ENCODE results near the gene KCNAB1.

KCNAB1 gene

DNA sequence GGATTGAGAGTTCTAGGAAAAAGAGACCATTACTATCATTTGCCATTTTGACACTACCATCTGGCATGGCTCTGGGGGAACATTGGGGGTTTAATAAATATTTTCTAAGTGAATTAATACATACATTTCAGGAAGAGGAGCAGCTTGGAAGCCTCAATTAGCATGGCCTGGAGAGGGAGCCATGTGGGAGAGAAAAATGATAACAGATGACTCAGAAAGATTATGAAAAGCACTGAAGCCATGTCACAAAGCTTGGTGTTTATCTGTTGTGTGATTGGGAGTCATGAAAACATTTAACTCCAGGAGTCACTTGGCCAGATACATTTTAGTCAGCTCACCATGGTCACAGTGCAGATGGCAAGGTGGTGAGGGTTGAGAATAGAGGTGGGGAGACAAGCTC, 313.5 kb downstream of the KCNAB1 start:
- DNase-seq (ENCODE audit: low read depth, low spot score): no peak

DNA sequence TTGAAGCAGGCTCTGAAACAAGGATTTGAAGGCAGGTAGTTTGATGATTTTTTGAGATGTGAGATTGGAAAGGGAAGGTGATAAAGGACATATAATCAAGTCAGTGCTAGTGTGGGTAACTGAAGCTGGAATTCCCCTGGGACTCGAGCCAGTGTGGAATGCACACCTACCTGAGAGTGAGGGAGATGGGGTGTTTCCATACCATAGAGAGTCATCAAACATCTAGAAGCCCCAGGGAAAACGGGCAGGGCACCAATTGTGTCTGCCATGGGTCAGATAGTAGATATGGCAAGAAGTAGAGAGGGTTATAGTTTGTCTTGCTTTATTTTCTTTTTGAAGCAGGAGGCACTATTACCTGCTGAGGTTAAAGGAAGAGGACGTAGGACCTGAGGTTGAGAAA, 314.5 kb downstream of the KCNAB1 start:
- no peak for DNase-seq (ENCODE audit: low read depth, low spot score)

More for the DNA sequence above, 313.5 kb downstream of the KCNAB1 start:
- no peaks in the 10 kb centered on the region for H3K4me1 ChIP-seq (ENCODE audit: control insufficient read depth, insufficient read depth, low read length)
- no peaks in the 10 kb centered on the region for H3K36me3 ChIP-seq (ENCODE audit: control insufficient read depth, insufficient read depth, low read length)
- no peak overlapping the region for H3K27ac ChIP-seq (ENCODE audit: low read length)
- H3K9me3 ChIP-seq (ENCODE audit: control insufficient read depth, insufficient read depth, low read length): no peaks in the 10 kb centered on the region
- H3K4me3 ChIP-seq (ENCODE audit: low read length): no peak overlapping the region
- H3K27me3 ChIP-seq (ENCODE audit: control insufficient read depth, insufficient read depth, low read length): no peaks in the 10 kb centered on the region

DNA sequence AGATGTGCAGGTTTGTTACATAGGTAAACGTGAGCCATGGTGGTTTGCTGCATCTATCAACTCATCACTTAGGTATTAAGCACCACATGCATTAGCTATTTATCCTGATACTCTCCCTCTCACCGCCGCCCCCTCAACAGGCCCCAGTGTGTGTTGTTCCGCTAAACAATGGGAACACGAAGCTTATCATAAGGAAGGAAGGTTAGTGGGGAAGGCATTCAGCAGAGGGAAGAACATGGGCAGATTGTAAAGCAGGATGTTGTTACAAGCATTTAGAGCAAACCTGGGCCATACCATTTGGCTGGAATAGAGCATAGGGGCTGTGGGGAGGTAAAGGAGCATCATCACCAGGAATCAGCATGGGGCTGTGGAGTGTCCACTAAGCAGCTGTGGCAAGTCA, 322.7 kb downstream of the KCNAB1 start:
- Histone ChIP-seq H3K27me3 (ENCODE audit: control insufficient read depth, insufficient read depth, low read length) (no peaks in the 10 kb centered on the region), H3K27ac (ENCODE audit: low read length) (no peak overlapping the region), H3K9me3 (ENCODE audit: control insufficient read depth, insufficient read depth, low read length) (no peaks in the 10 kb centered on the region), H3K4me1 (ENCODE audit: control insufficient read depth, insufficient read depth, low read length) (no peaks in the 10 kb centered on the region), H3K4me3 (ENCODE audit: low read length) (no peak overlapping the region), H3K36me3 (ENCODE audit: control insufficient read depth, insufficient read depth, low read length) (no peaks in the 10 kb centered on the region)
- WGBS (ENCODE audit: insufficient coverage, insufficient read length): no CpG with 5 or more reads among the region's 5 CpGs
- DNase-seq (ENCODE audit: low read depth, low spot score): no peak

More for the DNA sequence above, 314.5 kb downstream of the KCNAB1 start:
- no peaks in the 10 kb centered on the region for H3K9me3 ChIP-seq (ENCODE audit: control insufficient read depth, insufficient read depth, low read length)
- no CpG with 5 or more reads among the region's 3 CpGs for WGBS (ENCODE audit: insufficient coverage, insufficient read length)
- H3K36me3 ChIP-seq (ENCODE audit: control insufficient read depth, insufficient read depth, low read length): no peaks in the 10 kb centered on the region
- H3K4me1 ChIP-seq (ENCODE audit: control insufficient read depth, insufficient read depth, low read length): no peaks in the 10 kb centered on the region
- H3K27ac ChIP-seq (ENCODE audit: low read length): no peak overlapping the region
- no peak overlapping the region for H3K4me3 ChIP-seq (ENCODE audit: low read length)
- H3K27me3 ChIP-seq (ENCODE audit: control insufficient read depth, insufficient read depth, low read length): no peaks in the 10 kb centered on the region

DNA sequence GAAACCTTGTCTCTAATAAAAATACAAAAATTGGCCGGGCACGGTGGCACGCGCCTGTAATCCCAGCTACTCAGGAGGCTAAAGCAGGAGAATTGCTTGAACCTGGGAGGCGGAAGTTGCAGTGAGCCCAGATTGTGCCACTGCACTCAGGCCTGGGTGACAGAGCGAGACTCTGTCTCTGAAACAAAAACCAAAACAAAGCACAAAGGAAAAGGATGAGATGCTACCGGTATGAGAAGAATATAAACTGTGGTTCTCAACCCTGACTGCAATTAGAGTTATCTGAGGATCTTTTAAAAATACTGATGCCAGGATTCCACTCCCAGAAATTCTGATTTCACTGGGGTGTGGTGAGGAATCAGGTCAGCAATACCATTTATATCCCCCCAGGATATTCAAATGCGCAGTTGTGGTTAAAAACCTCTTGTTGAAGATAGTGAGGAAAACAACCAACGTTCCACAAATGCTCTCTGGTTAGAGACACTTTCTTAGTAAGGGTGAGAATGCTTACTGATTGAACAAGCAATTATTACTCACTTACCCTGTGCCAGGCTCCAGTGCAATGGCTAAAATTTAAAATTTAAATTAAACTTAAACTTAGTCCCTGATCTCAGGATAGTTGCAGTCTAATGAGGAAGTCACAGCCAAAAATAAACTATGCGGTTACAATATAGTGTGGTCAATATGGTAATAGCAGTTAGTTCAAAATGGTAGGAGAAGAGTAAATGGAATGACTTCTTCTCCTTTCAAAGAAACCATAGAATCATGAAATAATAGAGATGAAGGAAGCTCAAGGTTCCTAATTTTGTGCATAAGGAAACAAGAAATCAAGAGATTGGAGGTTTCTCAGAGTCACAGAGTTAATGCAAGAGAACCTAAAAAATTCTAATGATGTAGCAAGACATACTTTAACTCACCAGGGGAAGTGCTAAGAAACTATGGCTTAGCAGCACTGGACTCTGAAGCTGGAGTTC, 325.0 kb downstream of the KCNAB1 start:
- no peaks in the 10 kb centered on the region for H3K36me3 ChIP-seq (ENCODE audit: control insufficient read depth, insufficient read depth, low read length)
- no peak overlapping the region for H3K4me3 ChIP-seq (ENCODE audit: low read length)
- H3K9me3 ChIP-seq (ENCODE audit: control insufficient read depth, insufficient read depth, low read length): no peaks in the 10 kb centered on the region
- no peaks in the 10 kb centered on the region for H3K4me1 ChIP-seq (ENCODE audit: control insufficient read depth, insufficient read depth, low read length)
- no CpG with 5 or more reads among the region's 10 CpGs for WGBS (ENCODE audit: insufficient coverage, insufficient read length)
- H3K27me3 ChIP-seq (ENCODE audit: control insufficient read depth, insufficient read depth, low read length): no peaks in the 10 kb centered on the region
- no peak overlapping the region for H3K27ac ChIP-seq (ENCODE audit: low read length)
- DNase-seq (ENCODE audit: low read depth, low spot score): no peak

DNA sequence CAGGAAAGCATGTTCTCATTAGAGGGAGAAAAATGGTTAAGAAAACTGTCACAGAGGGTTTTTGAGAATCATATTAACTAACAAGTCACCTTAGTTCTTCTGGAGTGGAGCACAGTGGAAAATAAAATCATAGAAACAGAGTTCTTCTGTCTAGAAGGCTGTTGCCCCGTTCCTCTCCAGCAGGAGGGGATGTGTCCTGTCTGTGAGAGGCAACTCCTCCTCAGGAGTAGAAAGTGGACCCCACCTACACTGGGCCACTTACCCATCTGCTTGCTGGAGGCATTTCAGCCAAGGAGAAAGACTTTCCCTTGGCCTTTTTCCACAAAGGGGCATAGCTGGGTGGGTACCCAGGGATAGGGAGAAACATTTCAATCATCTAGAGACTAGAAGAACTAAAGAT, 327.9 kb downstream of the KCNAB1 start:
- no CpG with 5 or more reads among the region's 1 CpG for WGBS (ENCODE audit: insufficient coverage, insufficient read length)
- no peak for DNase-seq (ENCODE audit: low read depth, low spot score)
- Histone ChIP-seq H3K9me3 (ENCODE audit: control insufficient read depth, insufficient read depth, low read length) (no peaks in the 10 kb centered on the region), H3K27ac (ENCODE audit: low read length) (no peak overlapping the region), H3K4me3 (ENCODE audit: low read length) (no peak overlapping the region), H3K27me3 (ENCODE audit: control insufficient read depth, insufficient read depth, low read length) (no peaks in the 10 kb centered on the region), H3K4me1 (ENCODE audit: control insufficient read depth, insufficient read depth, low read length) (no peaks in the 10 kb centered on the region), H3K36me3 (ENCODE audit: control insufficient read depth, insufficient read depth, low read length) (no peaks in the 10 kb centered on the region)

DNA sequence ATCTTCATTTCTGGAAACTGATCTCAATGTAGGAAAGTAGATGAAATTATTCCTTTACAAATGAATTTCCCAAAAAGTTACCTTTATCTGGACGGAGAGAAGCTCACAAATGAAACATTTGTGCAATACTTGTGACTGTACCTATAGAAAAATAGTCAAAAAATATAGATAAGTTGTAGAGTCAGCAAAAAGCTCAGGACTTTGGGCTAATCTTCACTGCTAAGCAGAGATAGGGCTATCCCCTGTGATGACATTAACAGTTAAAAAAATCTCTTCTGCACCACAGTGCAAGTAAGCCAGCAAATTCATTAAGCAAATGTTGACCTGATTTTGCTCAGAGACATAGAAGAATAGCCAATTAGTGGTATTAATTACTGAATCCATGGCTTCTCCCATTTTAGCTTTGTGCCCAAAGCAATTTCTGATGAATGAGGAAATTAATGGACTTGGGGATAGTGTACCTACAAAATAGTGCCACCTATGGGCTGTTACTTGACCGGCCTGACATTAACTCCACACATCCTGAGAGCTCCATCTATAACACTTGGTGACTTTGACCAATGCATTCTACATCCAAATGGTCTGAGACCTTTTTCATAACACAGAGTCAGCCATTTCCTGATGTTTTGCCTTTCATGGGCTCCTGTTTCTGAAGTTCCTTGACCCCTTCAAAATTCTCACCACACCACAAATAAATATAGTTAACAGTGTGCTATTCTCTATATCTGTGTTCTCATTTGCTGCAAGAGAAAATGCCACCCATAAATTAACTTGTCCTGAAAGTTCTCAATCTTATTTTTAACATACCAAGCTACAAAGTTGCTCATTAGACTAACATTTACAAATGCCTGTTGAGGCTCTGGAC, 329.6 kb downstream of the KCNAB1 start:
- H3K4me1 ChIP-seq (ENCODE audit: control insufficient read depth, insufficient read depth, low read length): no peaks in the 10 kb centered on the region; the same call in 1 of the 2 replicates
- no CpG with 5 or more reads among the region's 2 CpGs for WGBS (ENCODE audit: insufficient coverage, insufficient read length)
- H3K4me3 ChIP-seq (ENCODE audit: low read length): no peak overlapping the region
- H3K9me3 ChIP-seq (ENCODE audit: control insufficient read depth, insufficient read depth, low read length): no peaks in the 10 kb centered on the region
- no peak for DNase-seq (ENCODE audit: low read depth, low spot score)
- no peaks in the 10 kb centered on the region for H3K27me3 ChIP-seq (ENCODE audit: control insufficient read depth, insufficient read depth, low read length)
- H3K27ac ChIP-seq (ENCODE audit: low read length): no peak overlapping the region
- no peaks in the 10 kb centered on the region for H3K36me3 ChIP-seq (ENCODE audit: control insufficient read depth, insufficient read depth, low read length)

DNA sequence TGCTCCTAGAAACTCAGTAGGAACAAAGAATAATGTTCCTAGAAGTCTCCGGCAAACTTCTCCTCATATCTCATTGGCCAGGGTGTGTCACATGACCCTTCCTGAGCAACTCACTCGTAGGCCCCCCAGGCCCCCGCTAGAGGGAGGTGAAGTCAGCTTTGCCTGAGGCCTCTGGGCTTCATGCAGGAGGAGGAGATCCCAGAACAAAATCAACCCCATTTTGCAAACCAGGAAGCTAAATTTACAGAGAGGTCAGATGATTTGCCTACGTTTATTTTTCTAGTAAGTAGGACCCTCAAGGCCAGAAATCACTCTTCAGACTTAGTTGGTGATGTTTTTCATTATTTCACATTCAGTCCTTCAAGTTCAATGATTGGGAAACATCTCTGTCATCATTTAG, 335.5 kb downstream of the KCNAB1 start:
- Histone ChIP-seq H3K36me3 (ENCODE audit: control insufficient read depth, insufficient read depth, low read length) (no peaks in the 10 kb centered on the region), H3K4me1 (ENCODE audit: control insufficient read depth, insufficient read depth, low read length) (peaks cover 4% of the 10 kb centered on the region), H3K4me3 (ENCODE audit: low read length) (no peak overlapping the region), H3K27ac (ENCODE audit: low read length) (no peak overlapping the region), H3K9me3 (ENCODE audit: control insufficient read depth, insufficient read depth, low read length) (no peaks in the 10 kb centered on the region), H3K27me3 (ENCODE audit: control insufficient read depth, insufficient read depth, low read length) (no peaks in the 10 kb centered on the region)
- DNase-seq (ENCODE audit: low read depth, low spot score): no peak
- WGBS (ENCODE audit: insufficient coverage, insufficient read length): no CpG with 5 or more reads among the region's 4 CpGs

DNA sequence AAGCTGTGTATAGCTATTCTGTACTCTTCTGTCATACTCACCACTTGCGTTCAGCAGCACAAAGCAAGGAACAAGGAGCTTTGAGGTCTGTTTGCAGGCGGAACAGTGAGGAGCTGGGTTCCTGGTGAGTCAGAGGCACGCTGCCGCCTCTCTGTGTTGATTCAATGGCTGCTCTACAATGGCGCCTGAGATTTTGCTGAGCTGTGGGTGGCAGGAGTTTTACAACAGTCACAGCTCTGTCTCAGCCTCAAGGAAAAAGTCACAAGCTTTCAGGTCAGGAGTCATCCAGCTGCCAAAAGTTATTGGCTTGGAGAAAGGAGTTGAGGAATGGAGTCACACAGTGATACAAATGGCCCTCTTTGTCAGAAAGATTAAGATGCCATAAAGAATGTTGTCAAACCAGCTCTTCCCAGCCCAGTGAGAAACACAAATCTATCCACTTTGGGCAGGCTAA, 336.4 kb downstream of the KCNAB1 start:
- DNase-seq (ENCODE audit: low read depth, low spot score): no peak
- no peaks in the 10 kb centered on the region for H3K36me3 ChIP-seq (ENCODE audit: control insufficient read depth, insufficient read depth, low read length)
- no CpG with 5 or more reads among the region's 5 CpGs for WGBS (ENCODE audit: insufficient coverage, insufficient read length)

DNA sequence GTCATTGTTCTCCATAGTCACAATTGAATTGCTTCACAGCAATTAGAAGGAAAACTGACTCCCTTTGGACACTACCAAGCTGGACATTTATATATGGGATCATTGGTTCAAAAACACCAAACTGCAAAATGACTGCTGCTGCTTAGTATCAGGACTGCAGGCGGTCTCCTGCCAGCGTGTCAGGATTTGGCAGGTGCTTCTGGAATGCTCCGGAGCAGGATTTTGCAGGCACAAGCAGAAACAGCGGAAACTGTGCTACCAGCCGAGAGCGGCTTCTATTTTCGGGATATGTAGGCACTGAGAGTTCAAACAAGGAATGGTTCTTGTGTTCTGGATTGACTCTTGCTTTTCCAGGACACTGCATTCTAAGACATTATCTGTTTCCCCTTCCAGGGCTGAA, 339.1 kb downstream of the KCNAB1 start:
- H3K4me1 ChIP-seq (ENCODE audit: control insufficient read depth, insufficient read depth, low read length): peaks cover 6% of the 10 kb centered on the region; the same call in 1 of the 2 replicates
- no CpG with 5 or more reads among the region's 7 CpGs for WGBS (ENCODE audit: insufficient coverage, insufficient read length)
- no peak overlapping the region for H3K4me3 ChIP-seq (ENCODE audit: low read length)
- DNase-seq (ENCODE audit: low read depth, low spot score): no peak
- no peaks in the 10 kb centered on the region for H3K9me3 ChIP-seq (ENCODE audit: control insufficient read depth, insufficient read depth, low read length)
- no peaks in the 10 kb centered on the region for H3K27me3 ChIP-seq (ENCODE audit: control insufficient read depth, insufficient read depth, low read length)
- H3K27ac ChIP-seq (ENCODE audit: low read length): no peak overlapping the region
- no peaks in the 10 kb centered on the region for H3K36me3 ChIP-seq (ENCODE audit: control insufficient read depth, insufficient read depth, low read length)

More for the DNA sequence above, 336.4 kb downstream of the KCNAB1 start:
- Histone ChIP-seq H3K9me3 (ENCODE audit: control insufficient read depth, insufficient read depth, low read length) (no peaks in the 10 kb centered on the region), H3K27ac (ENCODE audit: low read length) (no peak overlapping the region), H3K27me3 (ENCODE audit: control insufficient read depth, insufficient read depth, low read length) (no peaks in the 10 kb centered on the region), H3K4me3 (ENCODE audit: low read length) (no peak overlapping the region), H3K4me1 (ENCODE audit: control insufficient read depth, insufficient read depth, low read length) (peaks cover 4% of the 10 kb centered on the region)

DNA sequence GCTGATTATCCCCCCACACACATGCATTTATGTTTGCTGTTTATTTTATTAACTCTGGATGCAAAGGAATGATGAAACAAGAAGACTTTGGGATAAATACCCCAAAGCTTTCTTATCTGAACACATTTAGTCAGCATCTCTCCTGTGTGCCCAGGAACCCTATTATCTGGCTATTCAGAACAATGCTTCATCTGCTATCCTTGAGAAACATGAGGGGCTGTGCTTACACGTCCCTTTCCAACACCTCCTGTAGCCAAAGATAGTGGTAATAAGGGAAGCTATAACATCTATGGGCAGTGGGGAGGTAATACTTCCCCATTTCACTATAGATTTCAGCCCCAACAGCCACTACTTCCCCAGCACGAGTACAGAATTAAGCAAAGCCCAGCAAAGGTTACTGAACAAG, 339.8 kb downstream of the KCNAB1 start:
- Histone ChIP-seq H3K9me3 (ENCODE audit: control insufficient read depth, insufficient read depth, low read length) (no peaks in the 10 kb centered on the region), H3K4me1 (ENCODE audit: control insufficient read depth, insufficient read depth, low read length) (peaks cover 6% of the 10 kb centered on the region; the same call in 1 of the 2 replicates), H3K27me3 (ENCODE audit: control insufficient read depth, insufficient read depth, low read length) (no peaks in the 10 kb centered on the region), H3K4me3 (ENCODE audit: low read length) (no peak overlapping the region), H3K27ac (ENCODE audit: low read length) (no peak overlapping the region), H3K36me3 (ENCODE audit: control insufficient read depth, insufficient read depth, low read length) (no peaks in the 10 kb centered on the region)
- WGBS (ENCODE audit: insufficient coverage, insufficient read length): no CpG with 5 or more reads among the region's 2 CpGs
- DNase-seq (ENCODE audit: low read depth, low spot score): no peak
